Prostate gland (tissue), 2 donors: ENCODE data around the gene FRMD4B.

Experiments used
- CTCF ChIP-seq, 4 experiments: fragments of 200-600 bp in 2 of 4; fragments of 450-650 bp in 2 of 4; sonication (generic) in 2 of 4; IDR thresholded peaks; 1 replicate in 3 of 4; 2 replicates in 1 of 4; pipeline ENCODE4 v1.5.1; 2016 to 2019; ENCODE audit warnings: antibody characterized with exemption in 4 of 4, mild to moderate bottlenecking in 2 of 4, moderate library complexity in 2 of 4
- POLR2A ChIP-seq: fragments of 450-650 bp; IDR thresholded peaks from one replicate; pipeline ENCODE4 v1.6.1; 2016; ENCODE audit warnings: antibody characterized with exemption, mild to moderate bottlenecking
- POLR2AphosphoS5 ChIP-seq: sonication (generic); formaldehyde crosslinking; IDR thresholded peaks from one replicate; pipeline ENCODE4 v1.6.1; 2017; ENCODE audit warnings: antibody characterized with exemption

- no peak for TF ChIP-seq CTCF (IDR thresholded peaks at IDR 0.05)
- TF ChIP-seq POLR2AphosphoS5 = no peak
- no peak for TF ChIP-seq POLR2A
Observed at GRCh38 chr3:69367586-69367985, 18.3 kb downstream of the FRMD4B start.
